Brain microvascular endothelial cell (primary cell): ENCODE results near the gene BABAM2.

Source experiments
- DNase-seq: peaks from one replicate; pipeline ENCODE4 v3.0.0-alpha.2; 2020
- H3K27ac ChIP-seq: fragments of 250-450 bp; sonication (Bioruptor Pico); 2 replicates; pipeline ENCODE4 v1.5.1; 2020; ENCODE audit warnings: mild to moderate bottlenecking, moderate library complexity
- H3K27me3 ChIP-seq: fragments of 250-450 bp; sonication (Bioruptor Pico); replicated peaks from 2 replicates; pipeline ENCODE4 v1.5.1; 2020; ENCODE audit warnings: mild to moderate bottlenecking
- H3K36me3 ChIP-seq: fragments of 250-450 bp; sonication (Bioruptor Pico); replicated peaks from 2 replicates; pipeline ENCODE4 v1.5.1; 2020; ENCODE audit warnings: mild to moderate bottlenecking
- H3K4me3 ChIP-seq: 2 replicates; pipeline ENCODE4 v1.5.1; 2011; ENCODE audit warnings: low read depth, mild to moderate bottlenecking, control low read depth, low read length, moderate library complexity
- CTCF ChIP-seq: IDR thresholded peaks from 2 replicates; pipeline ENCODE4 v1.5.1; 2011; ENCODE audit warnings: low read depth, mild to moderate bottlenecking, moderate library complexity, low read length, control low read depth, inconsistent platforms; ENCODE audit errors: missing control alignments
- in situ Hi-C: cut with HindIII; loops from 2 replicates; pipeline ENCODE4 v1.10.0; 2017; ENCODE audit warnings: low sequenced_read_pairs, low pct_ligation_motif_present

The BABAM2 gene

GRCh38 chr2:27984153-27984552 is 93.6 kb downstream of the BABAM2 start:
- Histone ChIP-seq H3K36me3 (no peaks in the 10 kb centered on the region), H3K4me3 (no peak overlapping the region), H3K27ac (no peak overlapping the region), H3K27me3 (no peaks in the 10 kb centered on the region)
- no peak for TF ChIP-seq CTCF
- in situ Hi-C loops = no loop called here
- DNase-seq = no peak

GRCh38 chr2:27988306-27988705 is 97.8 kb downstream of the BABAM2 start:
- no peak for DNase-seq
- Histone ChIP-seq H3K4me3 (no peak overlapping the region), H3K27ac (no peak overlapping the region), H3K27me3 (no peaks in the 10 kb centered on the region), H3K36me3 (no peaks in the 10 kb centered on the region)
- in situ Hi-C loops = no loop called here
- TF ChIP-seq CTCF = no peak

GRCh38 chr2:27988718-27989117 is 98.2 kb downstream of the BABAM2 start:
- no peaks in the 10 kb centered on the region for H3K27me3 ChIP-seq
- TF ChIP-seq CTCF = no peak
- no peak overlapping the region for H3K27ac ChIP-seq
- H3K4me3 ChIP-seq = no peak overlapping the region
- DNase-seq = no peak
- in situ Hi-C loops = no loop called here
- no peaks in the 10 kb centered on the region for H3K36me3 ChIP-seq

- Histone ChIP-seq H3K4me3 (no peak overlapping the region), H3K27ac (no peak overlapping the region), H3K27me3 (no peaks in the 10 kb centered on the region), H3K36me3 (no peaks in the 10 kb centered on the region)
- DNase-seq = no peak
- in situ Hi-C loops = no loop called here
- no peak for TF ChIP-seq CTCF
These were observed 98.6 kb downstream of the BABAM2 start for GRCh38 chr2:27989149-27989548.

GRCh38 chr2:27990030-27990590 is 99.6 kb downstream of the BABAM2 start:
- in situ Hi-C loops = no loop called here
- no peak for DNase-seq
- H3K27me3 ChIP-seq = no peaks in the 10 kb centered on the region
- H3K27ac ChIP-seq = no peak overlapping the region
- no peak overlapping the region for H3K4me3 ChIP-seq
- H3K36me3 ChIP-seq = no peaks in the 10 kb centered on the region
- no peak for TF ChIP-seq CTCF

GRCh38 chr2:27991146-27991545 is 100.6 kb downstream of the BABAM2 start:
- Histone ChIP-seq H3K27me3 (no peaks in the 10 kb centered on the region), H3K36me3 (no peaks in the 10 kb centered on the region), H3K4me3 (no peak overlapping the region), H3K27ac (no peak overlapping the region)
- no peak for DNase-seq
- TF ChIP-seq CTCF = no peak
- in situ Hi-C loops = no loop called here
